HepG2 (cell line): ENCODE results near the gene ENAH. TPM values are rescaled to one million over a fixed set of nuclear protein-coding genes. Genes with fewer than 3 reads are reported as not detected.

Experiments
- ATAC-seq: fragments of 200-7000 bp; cut with Tn5 transposase; 3 replicates; pipeline ENCODE4 v1.9.1; 2020; ENCODE audit warnings: mild to moderate bottlenecking, moderate library complexity
- BruUV-seq: library from RNA; stranded (reverse); fragments of 400-500 nt; replicated peaks from 2 replicates; lab custom pipeline; 2021; lab: Mats Ljungman, UMichigan
- CTCF ChIA-PET: fragments of 300-600 bp; formaldehyde crosslinking; extraction: SDS; loops from one replicate; lab custom pipeline; 2021; ENCODE audit warnings: low total read pairs, inconsistent platforms, low intra/inter-chr PET ratio; lab: Yijun Ruan, JAX
- POLR2A ChIA-PET: fragments of 350-600 bp; sonication (Branson Sonifier 250); formaldehyde crosslinking; loops from one replicate; lab custom pipeline; 2020; ENCODE audit warnings: antibody characterized with exemption, inconsistent platforms; lab: Yijun Ruan, JAX
- DNase-seq: peaks from one replicate; pipeline ENCODE4 v3.0.0-alpha.2; 2015; ENCODE audit warnings: low spot score
- FAIRE-seq: peaks from 3 replicates; lab custom pipeline; 2011; peaks lifted over from hg19 to GRCh38; lab: Jason Lieb, UNC
- H2AFZ ChIP-seq: one replicate; pipeline ENCODE4 v1.6.1; 2011; ENCODE audit warnings: low read length, inconsistent platforms
- H3K27ac ChIP-seq: fragments of 300-600 bp; 3 replicates; pipeline ENCODE4 v1.8.0; 2011; ENCODE audit warnings: mixed run types, mild to moderate bottlenecking, mixed read lengths, low read length, inconsistent platforms; ENCODE audit not compliant: insufficient read depth; ENCODE audit errors: extremely low read length
- H3K27me3 ChIP-seq, 2 experiments: fragments of 200-600 bp in 1 of 2; 2 replicates in 1 of 2; 3 replicates in 1 of 2; pipeline versions ENCODE4 v1.6.0 to v1.8.0; 2011; ENCODE audit warnings: low read length in 2 of 2, mild to moderate bottlenecking in 2 of 2, moderate library complexity in 2 of 2, inconsistent platforms in 1 of 2; ENCODE audit not compliant: insufficient read depth in 2 of 2, control insufficient read depth in 1 of 2
- H3K36me3 ChIP-seq, 2 experiments: fragments of 200-600 bp in 1 of 2; replicated peaks in 1 of 2; 2 replicates in 1 of 2; 3 replicates in 1 of 2; pipeline versions ENCODE4 v1.5.1 to v1.8.0; 2011; ENCODE audit warnings: low read length in 2 of 2, inconsistent platforms in 1 of 2; ENCODE audit not compliant: insufficient read depth in 2 of 2, control insufficient read depth in 1 of 2
- H3K4me1 ChIP-seq: 2 replicates; pipeline ENCODE4 v1.5.1; 2012; ENCODE audit warnings: low read length, inconsistent platforms; ENCODE audit not compliant: insufficient read depth
- H3K4me2 ChIP-seq: 2 replicates; pipeline ENCODE4 v1.6.0; 2011; ENCODE audit warnings: low read depth, low read length, inconsistent platforms
- H3K4me3 ChIP-seq, 3 experiments: fragments of 200-600 bp in 1 of 3; sonication (generic), shearing (Covaris generic) in 1 of 3; replicated peaks in 1 of 3; 2 replicates each; pipeline ENCODE4 v1.5.1; 2011 to 2016; ENCODE audit warnings: low read length in 3 of 3, inconsistent platforms in 2 of 3, low read depth in 2 of 3, mild to moderate bottlenecking in 2 of 3, control low read depth in 1 of 3, mixed read lengths in 1 of 3; ENCODE audit not compliant: insufficient read depth in 1 of 3
- H3K79me2 ChIP-seq: one replicate; pipeline ENCODE4 v1.6.1; 2011; ENCODE audit warnings: low read length, inconsistent platforms; ENCODE audit not compliant: insufficient read depth
- H3K9ac ChIP-seq: 2 replicates; pipeline ENCODE4 v1.6.0; 2011; ENCODE audit warnings: mild to moderate bottlenecking, low read depth, low read length, inconsistent platforms; ENCODE audit not compliant: insufficient read depth
- H3K9me3 ChIP-seq: 2 replicates; pipeline ENCODE4 v1.5.1; 2012; ENCODE audit warnings: mild to moderate bottlenecking, low read length
- H4K20me1 ChIP-seq: 2 replicates; pipeline ENCODE4 v1.6.0; 2011; ENCODE audit warnings: inconsistent platforms, mild to moderate bottlenecking, low read length, moderate library complexity; ENCODE audit not compliant: insufficient read depth
- CBX5 ChIP-seq: sonication (generic); formaldehyde crosslinking; IDR thresholded peaks from 2 replicates; pipeline ENCODE4 v1.4.0; 2020; ENCODE audit warnings: missing genetic modification reagents, borderline replicate concordance
- EZH2 ChIP-seq: conservative IDR thresholded peaks from 2 replicates; pipeline ENCODE4 v1.6.1; 2012; ENCODE audit warnings: mild to moderate bottlenecking, low read depth, low read length, moderate library complexity
- HDAC6 ChIP-seq: fragments of 200-600 bp; sonication (generic); IDR thresholded peaks from 2 replicates; pipeline ENCODE4 v1.7.0; 2017; ENCODE audit warnings: mild to moderate bottlenecking, antibody characterized with exemption, low read length, low read depth
- HHEX ChIP-seq: IDR thresholded peaks from 2 replicates; pipeline ENCODE4 v1.6.1; 2016; ENCODE audit warnings: control low read depth
- PHF8 ChIP-seq: sonication (generic); formaldehyde crosslinking; IDR thresholded peaks from 2 replicates; pipeline ENCODE4 v1.5.0; 2020; ENCODE audit warnings: missing genetic modification reagents
- PLRG1 ChIP-seq: fragments of 450-650 bp; conservative IDR thresholded peaks from 2 replicates; pipeline ENCODE4 v1.6.1; 2016
- WGBS: methylation state at CpG from one replicate; pipeline ENCODE4 v1.1.6; 2017; ENCODE audit warnings: low lambda C conversion rate; 5-methylcytosine and 5-hydroxymethylcytosine counted together
- in situ Hi-C: cut with HindIII; loops from 2 replicates; pipeline ENCODE4 v1.10.0; 2017; ENCODE audit warnings: low pct_unique_long_range_greater_than_20kb; ENCODE audit not compliant: extremely low pct_ligation_motif_present
- intact Hi-C: fragments of 100-400 bp; cut with micrococcal nuclease; formaldehyde crosslinking; loops from one replicate; pipeline ENCODE4 v1.10.0; 2022; ENCODE audit not compliant: unreplicated experiment
- polyA plus RNA-seq, 8 experiments: library from polyadenylated mRNA; depleted of rRNA in 3 of 8; stranded (reverse) in 7 of 8; unstranded in 1 of 8; fragments of >200 nt; fragmentation: Illumina TruSeq in 4 of 8; extraction: Trizol in 4 of 8; gene quantifications; 2 replicates each; pipeline versions ENCODE4 v1.2.1 to v1.2.3, GENCODE V29; 2011 to 2016; ENCODE audit warnings: low read depth in 4 of 8, missing spikeins in 1 of 8, mixed read lengths in 1 of 8; ENCODE audit not compliant: insufficient read depth in 1 of 8
- total RNA-seq, 5 experiments: library from RNA; depleted of rRNA; stranded (reverse); fragments of >200 nt; fragmentation: Illumina TruSeq; extraction: Trizol; gene quantifications; 2 replicates each; pipeline ENCODE4 v1.2.3, GENCODE V29; 2016; ENCODE audit warnings: low read depth in 1 of 5

ENAH gene
- total and polyA plus RNA-seq, 2 of the 13 experiments (the other 11 are each of a cell fraction or from before 2014, with no cell fraction given), result 22.1 to 58.3 TPM

DNA sequence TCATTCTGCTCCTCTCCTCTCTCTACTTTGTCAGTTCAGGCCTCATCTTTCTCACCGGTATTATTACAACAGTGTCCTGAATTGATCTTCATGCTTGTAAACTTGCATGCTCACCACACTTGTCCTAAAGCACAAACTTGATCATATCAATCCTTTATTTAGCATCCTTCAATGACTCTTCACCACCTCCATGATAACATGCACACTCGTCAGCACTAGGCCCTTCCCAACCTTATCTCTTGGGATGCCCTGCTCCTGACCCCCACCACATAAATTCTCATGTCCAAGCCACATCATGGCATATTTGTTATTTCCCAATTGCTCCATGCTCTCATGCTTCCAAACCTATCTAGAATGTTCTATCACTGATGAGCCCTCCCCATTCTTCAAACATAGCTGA, 103.1 kb downstream of the ENAH start:
- no peak for ATAC-seq

GRCh38 chr1:225548140-225548857, 104.6 kb downstream of the ENAH start:
- BruUV-seq, result no TSS peak
- intact Hi-C loops, result no loop called here
- ATAC-seq (no peak), DNase-seq (no peak), FAIRE-seq (no peak)
- H3K9ac ChIP-seq, result no peak overlapping the region
- H3K79me2 ChIP-seq, result no peaks in the 10 kb centered on the region
- no peaks in the 10 kb centered on the region for H3K4me1 ChIP-seq
- H4K20me1 ChIP-seq, result no peaks in the 10 kb centered on the region
- peaks cover 2 to 18% of the 10 kb centered on the region in 2 experiments; a peak in 3 of 5 replicates for H3K36me3 ChIP-seq
- in situ Hi-C loops, result no loop called here
- no peak overlapping the region for H3K27ac ChIP-seq
- TF ChIP-seq HDAC6 (no peak), EZH2 (no peak), HHEX (CRISPR knock-in tag) (no peak)
- no peaks in the 10 kb centered on the region for H3K27me3 ChIP-seq
- no peak overlapping the region for H2AFZ ChIP-seq
- ChIA-PET CTCF (no interaction called here), POLR2A (no interaction called here)
- WGBS, result 89% methylated on average over 4 of the region's 4 CpGs
- no peaks in the 10 kb centered on the region for H3K9me3 ChIP-seq
- H3K4me2 ChIP-seq, result no peak overlapping the region
- H3K4me3 ChIP-seq, result no peak overlapping the region

More for the DNA sequence above, 103.1 kb downstream of the ENAH start:
- CTCF ChIA-PET, result no interaction called here
- Histone ChIP-seq H4K20me1 (no peaks in the 10 kb centered on the region), H2AFZ (no peak overlapping the region), H3K4me3 (no peak overlapping the region), H3K36me3 (peaks cover 2 to 20% of the 10 kb centered on the region in 2 experiments; a peak in 3 of 5 replicates), H3K79me2 (no peaks in the 10 kb centered on the region), H3K4me1 (no peaks in the 10 kb centered on the region), H3K9me3 (no peaks in the 10 kb centered on the region), H3K9ac (no peak overlapping the region), H3K27ac (no peak overlapping the region), H3K27me3 (no peaks in the 10 kb centered on the region), H3K4me2 (no peak overlapping the region)
- BruUV-seq, result no TSS peak
- DNase-seq, result no peak
- no peak for FAIRE-seq
- in situ Hi-C loops (no loop called here), intact Hi-C loops (loop anchor here (5.0 kb wide), 1 partner anchor 102 kb away; the partner anchor contains the start of gene ENAH)
- TF ChIP-seq PHF8 (no peak), PLRG1 (no peak), CBX5 (CRISPR knock-in tag) (no peak)
- WGBS, result 98% methylated on average over 2 of the region's 2 CpGs
- POLR2A ChIA-PET, result no interaction called here
